ENCODE results near the gene SPSB4. TPM values are rescaled to one million over a fixed set of nuclear protein-coding genes. Genes with fewer than 3 reads are reported as not detected.
"Not testable (repeated sequence)": the region's sequence is repeated elsewhere in the genome, so short reads cannot be mapped to it uniquely, and the experiment has no call there.

SPSB4 gene
- total RNA-seq, result not detected

GRCh38 chr3:141050576-141051442 lies at the start of gene SPSB4:
SPSB4 (plus strand) TSS chr3:141051347; CDS start chr3:141066105, 14,758 bp downstream.
- Mint-ChIP-seq H3K27me3 (peaks cover 82% of the 10 kb centered on the region), H3K4me1 (peaks cover 13% of the 10 kb centered on the region), H3K36me3 (no peaks in the 10 kb centered on the region), H3K9me3 (no peaks in the 10 kb centered on the region), H3K4me3 (peak within 1 kb of the TSS; percentile 73), H3K27ac (no peak within 1 kb of the TSS)
- DNase-seq, result peak; percentile 59

- DNase-seq, result no peak
- Mint-ChIP-seq H3K27ac (no peak overlapping the region), H3K36me3 (no peaks in the 10 kb centered on the region), H3K4me3 (no peak overlapping the region), H3K9me3 (no peaks in the 10 kb centered on the region), H3K4me1 (peaks cover 2% of the 10 kb centered on the region), H3K27me3 (peaks cover 37% of the 10 kb centered on the region)
Measured at GRCh38 chr3:141006344-141006743, 44.8 kb upstream of the SPSB4 start.

DNA sequence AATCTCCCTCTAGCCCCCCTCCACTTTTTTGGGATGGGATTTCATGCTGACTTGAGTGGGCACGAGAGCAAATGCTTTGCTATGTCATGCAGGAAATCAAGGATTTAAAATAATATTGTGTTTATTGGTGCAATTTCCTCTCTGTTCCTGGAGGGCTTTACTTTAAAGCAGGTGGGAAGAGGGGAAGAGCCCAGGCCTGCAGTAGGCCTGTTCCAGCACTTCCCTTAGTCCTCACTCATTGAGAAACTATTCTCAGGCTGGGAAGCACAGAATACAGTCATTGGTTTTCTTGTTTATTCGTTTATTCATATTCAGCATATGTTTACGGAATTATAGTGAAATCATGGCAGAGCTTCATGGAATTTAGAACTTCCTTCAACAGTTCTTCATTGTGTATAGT lies 41.7 kb upstream of the SPSB4 start:
- H3K36me3 Mint-ChIP-seq, result no peaks in the 10 kb centered on the region
- no peak overlapping the region for H3K4me3 Mint-ChIP-seq
- DNase-seq, result no peak
- H3K4me1 Mint-ChIP-seq, result peaks cover 5% of the 10 kb centered on the region
- H3K27me3 Mint-ChIP-seq, result peaks cover 39% of the 10 kb centered on the region
- H3K27ac Mint-ChIP-seq, result no peak overlapping the region
- H3K9me3 Mint-ChIP-seq, result no peaks in the 10 kb centered on the region

- Mint-ChIP-seq H3K27ac (no peak overlapping the region), H3K4me1 (peaks cover 5% of the 10 kb centered on the region), H3K36me3 (no peaks in the 10 kb centered on the region), H3K9me3 (no peaks in the 10 kb centered on the region), H3K4me3 (no peak overlapping the region), H3K27me3 (peaks cover 41% of the 10 kb centered on the region)
- DNase-seq, result peak; percentile 79
Measured at GRCh38 chr3:141011232-141011996, 39.7 kb upstream of the SPSB4 start.

- Mint-ChIP-seq H3K4me3 (no peak overlapping the region), H3K9me3 (no peaks in the 10 kb centered on the region)
Measured at GRCh38 chr3:141011997-141012262, 39.2 kb upstream of the SPSB4 start.

DNA sequence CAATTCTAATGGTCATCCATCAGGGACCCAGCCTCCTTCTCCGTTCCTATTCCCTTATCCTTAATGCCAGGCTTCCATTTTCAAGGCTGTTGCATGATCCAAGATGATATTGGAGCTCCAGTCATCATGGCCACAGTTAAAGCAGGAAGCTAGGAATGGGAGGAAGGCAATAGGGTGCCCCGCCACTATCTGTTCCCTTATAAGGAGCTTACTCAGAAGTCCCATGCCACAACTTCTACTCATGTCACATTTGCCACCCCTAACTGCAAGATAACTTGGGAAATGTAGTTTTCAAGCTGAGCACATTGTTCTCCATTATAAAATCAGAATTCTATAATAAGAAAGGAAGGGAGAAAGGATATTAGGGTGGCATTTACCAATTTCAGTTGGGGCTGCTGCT lies 38.6 kb upstream of the SPSB4 start:
- H3K27ac Mint-ChIP-seq, result no peak overlapping the region
- no peak for DNase-seq
- H3K4me1 Mint-ChIP-seq, result peaks cover 12% of the 10 kb centered on the region
- peaks cover 1% of the 10 kb centered on the region for H3K9me3 Mint-ChIP-seq
- H3K4me3 Mint-ChIP-seq, result no peak overlapping the region
- H3K36me3 Mint-ChIP-seq, result no peaks in the 10 kb centered on the region
- H3K27me3 Mint-ChIP-seq, result peaks cover 37% of the 10 kb centered on the region

More at GRCh38 chr3:141011997-141012262, 39.2 kb upstream of the SPSB4 start:
- H3K4me1 Mint-ChIP-seq, result peaks cover 7% of the 10 kb centered on the region
- H3K27ac Mint-ChIP-seq, result no peak overlapping the region
- H3K27me3 Mint-ChIP-seq, result peaks cover 37% of the 10 kb centered on the region
- H3K36me3 Mint-ChIP-seq, result no peaks in the 10 kb centered on the region
- DNase-seq, result no peak

DNA sequence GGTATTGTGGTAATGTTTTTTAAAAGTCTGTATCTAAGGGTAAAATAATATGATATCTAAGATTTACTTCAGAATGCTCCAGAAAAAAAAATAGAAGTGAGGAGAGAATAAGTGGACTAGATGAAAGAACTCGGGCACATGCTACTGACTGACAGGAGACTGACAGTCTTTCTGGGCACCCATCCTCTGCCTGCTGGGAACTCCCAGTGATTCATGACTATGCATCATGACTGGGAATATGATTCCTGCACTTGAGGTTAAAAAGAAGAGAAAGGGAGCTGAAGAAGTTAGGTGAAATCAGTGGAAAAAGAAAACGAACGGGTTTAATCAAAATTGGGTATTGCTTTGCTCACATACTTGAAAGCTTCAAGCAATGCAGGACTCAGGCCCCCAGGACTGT lies 35.7 kb upstream of the SPSB4 start:
- H3K36me3 Mint-ChIP-seq, result no peaks in the 10 kb centered on the region
- H3K9me3 Mint-ChIP-seq, result peaks cover 5% of the 10 kb centered on the region
- peaks cover 12% of the 10 kb centered on the region for H3K27me3 Mint-ChIP-seq
- H3K4me1 Mint-ChIP-seq, result peaks cover 29% of the 10 kb centered on the region
- H3K4me3 Mint-ChIP-seq, result no peak overlapping the region
- no peak overlapping the region for H3K27ac Mint-ChIP-seq
- no peak for DNase-seq

DNA sequence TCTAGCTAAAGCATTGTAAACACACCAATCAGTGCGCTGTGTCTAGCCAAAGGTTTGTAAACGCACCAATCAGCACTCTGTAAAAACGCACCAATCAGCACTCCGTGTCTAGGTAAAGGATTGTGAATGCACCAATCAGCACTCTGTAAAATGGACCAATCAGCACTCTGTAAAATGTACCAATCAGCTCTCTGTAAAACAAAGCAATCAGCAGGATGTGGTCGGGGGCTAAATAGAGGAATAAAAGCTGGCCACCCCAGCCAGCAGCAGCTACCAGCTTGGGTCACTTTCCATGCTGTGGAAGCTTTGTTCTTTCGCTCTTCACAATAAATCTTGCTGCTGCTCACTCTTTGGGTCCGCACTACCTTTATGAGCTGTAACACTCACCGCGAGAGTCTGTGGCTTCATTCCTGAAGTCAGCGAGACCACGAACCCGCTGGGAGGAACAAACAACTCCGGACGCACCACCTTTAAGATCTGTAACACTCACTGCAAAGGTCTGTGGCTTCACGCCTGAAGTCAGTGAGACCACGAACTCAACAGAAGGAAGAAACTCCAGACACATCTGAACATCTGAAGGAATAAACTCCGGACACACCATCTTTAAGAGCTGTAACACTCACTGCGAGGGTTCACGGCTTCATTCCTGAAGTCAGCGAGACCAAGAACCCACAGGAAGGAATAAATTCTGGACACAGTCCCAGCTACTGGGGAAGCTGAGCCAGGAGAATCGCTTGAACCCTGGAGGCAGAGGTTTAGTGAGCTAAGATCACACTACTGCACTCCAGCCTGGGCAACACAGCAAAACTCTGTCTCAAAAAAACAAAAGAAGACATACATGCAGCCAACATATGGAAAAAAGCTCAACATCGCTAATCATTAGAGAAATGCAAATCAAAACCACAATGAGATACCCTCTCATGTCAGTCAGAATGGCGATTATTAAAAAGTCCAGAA lies 33.5 kb upstream of the SPSB4 start:
- DNase-seq, result peak; percentile 65
- H3K36me3 Mint-ChIP-seq, H3K27me3 Mint-ChIP-seq, H3K9me3 Mint-ChIP-seq: not testable (repeated sequence)
- Mint-ChIP-seq H3K4me1 (peaks cover 27% of the 10 kb centered on the region), H3K27ac (peak overlapping the region; percentile 39), H3K4me3 (peak overlapping the region; percentile 35)

DNA sequence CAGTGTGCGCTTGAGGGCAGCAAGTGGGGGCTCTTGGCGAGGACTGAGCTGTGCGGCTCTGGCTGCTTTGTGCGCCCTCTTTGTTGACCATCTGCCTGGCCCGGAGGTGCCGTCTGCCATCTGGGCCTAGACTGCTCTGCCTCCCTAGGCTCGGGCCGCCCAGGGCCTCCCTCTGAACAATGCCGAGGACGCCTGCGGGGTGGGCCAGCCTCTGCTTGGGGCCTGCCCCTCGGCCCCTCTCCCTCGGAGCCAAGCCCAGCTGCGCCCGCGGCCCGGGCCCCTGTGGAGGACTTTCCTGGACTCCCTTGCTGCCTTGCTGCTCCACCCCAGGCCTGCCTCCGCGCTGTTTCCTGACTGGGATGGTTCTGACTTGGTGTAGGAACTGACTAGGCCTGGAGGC lies 31.9 kb upstream of the SPSB4 start:
- Mint-ChIP-seq H3K27ac (no peak overlapping the region), H3K9me3 (peaks cover 5% of the 10 kb centered on the region), H3K4me3 (no peak overlapping the region), H3K27me3 (peaks cover 5% of the 10 kb centered on the region), H3K4me1 (peaks cover 27% of the 10 kb centered on the region), H3K36me3 (no peaks in the 10 kb centered on the region)
- DNase-seq, result no peak

DNA sequence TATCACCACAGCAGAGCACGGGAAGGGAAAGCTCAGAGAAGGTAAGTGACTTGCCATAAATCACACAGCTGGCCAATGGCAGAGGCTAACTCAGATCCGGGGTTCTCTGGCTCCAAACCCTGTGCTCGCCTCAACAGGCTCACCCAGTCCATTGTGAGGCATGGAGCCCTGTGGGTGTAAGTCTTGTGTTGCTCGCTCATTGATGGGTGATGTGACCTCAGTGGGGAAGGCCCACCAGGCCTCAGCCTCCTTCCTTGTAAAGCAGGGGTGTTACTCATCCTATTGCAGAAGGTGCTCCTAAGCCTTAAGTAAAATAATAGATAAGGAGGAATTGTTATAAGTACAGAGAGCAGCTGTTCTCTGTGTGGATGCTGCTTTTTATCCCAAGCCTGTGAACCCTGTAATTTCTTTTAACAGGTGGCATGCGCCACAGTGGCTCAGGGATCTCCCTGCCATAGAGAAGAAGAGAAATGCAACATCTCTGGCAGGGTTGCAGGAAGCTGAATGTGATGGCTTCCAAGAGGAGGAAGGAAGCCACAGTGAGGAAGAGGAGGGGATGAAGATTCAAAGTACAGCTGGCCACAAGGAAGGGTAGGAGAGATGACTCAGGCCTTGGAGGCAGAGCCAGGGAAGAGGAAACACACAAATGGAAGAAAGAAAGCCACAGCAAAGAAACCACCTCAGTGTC lies 30.9 kb upstream of the SPSB4 start:
- peaks cover 27% of the 10 kb centered on the region for H3K4me1 Mint-ChIP-seq
- no peak overlapping the region for H3K27ac Mint-ChIP-seq
- no peaks in the 10 kb centered on the region for H3K36me3 Mint-ChIP-seq
- H3K27me3 Mint-ChIP-seq, result peaks cover 3% of the 10 kb centered on the region
- no peak overlapping the region for H3K4me3 Mint-ChIP-seq
- H3K9me3 Mint-ChIP-seq, result peaks cover 5% of the 10 kb centered on the region
- DNase-seq, result peak; percentile 18

DNA sequence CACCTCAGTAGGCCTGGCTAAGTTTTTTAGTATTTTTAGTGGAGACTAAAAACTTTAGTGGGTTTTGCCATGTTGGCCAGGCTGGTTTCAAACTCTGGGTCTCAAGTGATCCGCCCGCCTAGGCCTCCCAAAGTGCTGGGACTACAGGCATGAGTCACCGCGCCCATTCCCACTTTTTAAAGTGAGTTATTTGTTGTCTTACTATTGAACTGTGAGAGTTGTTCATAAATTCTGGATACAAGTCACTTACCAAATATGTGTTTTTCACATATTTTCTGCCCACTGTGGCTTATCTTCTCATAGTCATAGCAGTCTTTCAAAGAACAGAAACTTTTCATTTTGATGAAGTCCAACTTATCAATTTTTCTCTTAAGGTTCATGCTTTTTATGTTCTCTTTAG lies 29.9 kb upstream of the SPSB4 start:
- H3K4me1 Mint-ChIP-seq, result peaks cover 27% of the 10 kb centered on the region
- no peaks in the 10 kb centered on the region for H3K27me3 Mint-ChIP-seq
- H3K36me3 Mint-ChIP-seq, result no peaks in the 10 kb centered on the region
- H3K4me3 Mint-ChIP-seq, result no peak overlapping the region
- DNase-seq, result no peak
- H3K9me3 Mint-ChIP-seq, result peaks cover 5% of the 10 kb centered on the region
- H3K27ac Mint-ChIP-seq, result no peak overlapping the region

GRCh38 chr3:141030296-141030695 lies 20.9 kb upstream of the SPSB4 start:
- Mint-ChIP-seq H3K4me1 (no peaks in the 10 kb centered on the region), H3K36me3 (no peaks in the 10 kb centered on the region)
- DNase-seq, result no peak

DNA sequence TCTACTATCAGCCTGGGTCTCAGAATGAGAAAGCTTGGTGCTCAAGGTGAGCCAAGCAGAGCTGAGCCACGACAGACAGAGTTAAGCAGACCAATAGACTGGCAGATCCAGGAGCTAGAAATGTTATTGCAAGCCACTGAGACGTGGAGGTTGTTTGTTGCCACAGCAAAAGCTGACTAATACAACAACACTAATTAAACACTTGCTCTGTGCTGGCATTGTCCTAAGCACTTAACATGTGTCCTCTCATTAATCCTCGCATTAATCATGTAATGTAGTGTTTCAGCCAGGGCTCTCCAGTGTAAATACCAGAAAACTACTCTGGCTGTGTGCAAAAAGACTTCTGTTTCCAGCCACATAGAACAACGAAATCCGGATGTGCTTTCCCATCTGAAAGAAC lies 11.6 kb upstream of the SPSB4 start:
- Mint-ChIP-seq H3K27ac (no peak overlapping the region), H3K27me3 (peaks cover 24% of the 10 kb centered on the region), H3K4me1 (no peaks in the 10 kb centered on the region), H3K4me3 (no peak overlapping the region), H3K9me3 (no peaks in the 10 kb centered on the region), H3K36me3 (no peaks in the 10 kb centered on the region)
- DNase-seq, result no peak

More at GRCh38 chr3:141030296-141030695, 20.9 kb upstream of the SPSB4 start:
- Mint-ChIP-seq H3K27ac (no peak overlapping the region), H3K4me3 (no peak overlapping the region), H3K27me3 (peaks cover 3% of the 10 kb centered on the region), H3K9me3 (no peaks in the 10 kb centered on the region)

Data from activated naive CD8-positive, alpha-beta T cell treated with anti-CD3 and anti-CD28 coated beads for 36 hours (primary cell).